ENCODE data around the gene SDR42E1.

DNA sequence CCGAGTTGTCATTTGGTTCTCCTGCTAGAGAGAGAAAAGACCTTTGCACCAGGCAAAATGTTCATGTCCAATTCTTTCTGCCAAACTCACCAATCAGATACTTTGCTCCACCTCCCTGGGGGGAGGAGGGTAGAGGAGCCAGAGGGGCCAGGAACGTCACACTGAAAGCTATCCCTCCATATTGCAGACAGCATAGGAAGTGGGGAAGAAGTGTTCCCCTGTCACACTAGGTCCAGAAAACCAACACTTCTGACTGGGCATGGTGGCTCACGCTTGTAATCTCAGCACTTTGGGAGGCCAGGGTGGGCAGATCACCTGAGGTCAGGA lies 33.3 kb upstream of the SDR42E1 start:
- TF ChIP-seq, protein P1, sequence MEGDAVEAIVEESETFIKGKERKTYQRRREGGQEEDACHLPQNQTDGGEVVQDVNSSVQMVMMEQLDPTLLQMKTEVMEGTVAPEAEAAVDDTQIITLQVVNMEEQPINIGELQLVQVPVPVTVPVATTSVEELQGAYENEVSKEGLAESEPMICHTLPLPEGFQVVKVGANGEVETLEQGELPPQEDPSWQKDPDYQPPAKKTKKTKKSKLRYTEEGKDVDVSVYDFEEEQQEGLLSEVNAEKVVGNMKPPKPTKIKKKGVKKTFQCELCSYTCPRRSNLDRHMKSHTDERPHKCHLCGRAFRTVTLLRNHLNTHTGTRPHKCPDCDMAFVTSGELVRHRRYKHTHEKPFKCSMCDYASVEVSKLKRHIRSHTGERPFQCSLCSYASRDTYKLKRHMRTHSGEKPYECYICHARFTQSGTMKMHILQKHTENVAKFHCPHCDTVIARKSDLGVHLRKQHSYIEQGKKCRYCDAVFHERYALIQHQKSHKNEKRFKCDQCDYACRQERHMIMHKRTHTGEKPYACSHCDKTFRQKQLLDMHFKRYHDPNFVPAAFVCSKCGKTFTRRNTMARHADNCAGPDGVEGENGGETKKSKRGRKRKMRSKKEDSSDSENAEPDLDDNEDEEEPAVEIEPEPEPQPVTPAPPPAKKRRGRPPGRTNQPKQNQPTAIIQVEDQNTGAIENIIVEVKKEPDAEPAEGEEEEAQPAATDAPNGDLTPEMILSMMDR (IDR thresholded peaks at IDR 0.05 in 2 of 3, conservative IDR thresholded peaks at IDR 0.05 in 1 of 3; ENCODE audit: control insufficient read depth in 2 of 3, extremely low read depth in 1 of 3, insufficient read depth in 1 of 3, low read depth in 3 of 3, low read length in 3 of 3): no peak
- TF ChIP-seq RB1 (IDR thresholded peaks at IDR 0.05; ENCODE audit: borderline replicate concordance) (no peak), REST (IDR thresholded peaks at IDR 0.05; ENCODE audit: low read depth, low read length) (no peak), MAX (IDR thresholded peaks at IDR 0.05; ENCODE audit: low read depth, low read length) (no peak), NRF1 (conservative IDR thresholded peaks at IDR 0.05; ENCODE audit: low read depth, low read length) (no peak), TAF1 (IDR thresholded peaks at IDR 0.05; ENCODE audit: borderline replicate concordance, low read depth, low read length) (no peak), ZZZ3 (IDR thresholded peaks at IDR 0.05; ENCODE audit: control insufficient read depth, insufficient read length, low read depth) (no peak), POLR2AphosphoS5 (IDR thresholded peaks at IDR 0.05; ENCODE audit: low read length) (no peak), MTA3 (IDR thresholded peaks at IDR 0.05; ENCODE audit: borderline replicate concordance, low read length) (no peak), EED (IDR thresholded peaks at IDR 0.05; ENCODE audit: low read depth) (no peak), EZH2 (IDR thresholded peaks at IDR 0.05; ENCODE audit: borderline replicate concordance, control insufficient read depth, low read depth, low read length) (no peak)
